SK-N-SH treated with all-trans-retinoic acid at 6 μM for 48 hours (cell line): ENCODE measurements around the gene USP12.
A peak's percentile ranks its signal among the peaks of the same experiment; 100 is the strongest.

Experiments used
- ATAC-seq: fragments of 200-7000 bp; cut with Tn5 transposase; 3 replicates; pipeline ENCODE4 v1.9.1; 2020; ENCODE audit warnings: mild to moderate bottlenecking, moderate library complexity
- ARNTL ChIP-seq: fragments of 450-650 bp; formaldehyde crosslinking; IDR thresholded peaks from 2 replicates; pipeline ENCODE4 v1.5.0; 2020; ENCODE audit warnings: low read depth, mild to moderate bottlenecking, moderate library complexity, borderline replicate concordance
- CREB5 ChIP-seq: fragments of 250-450 bp; sonication (Bioruptor Pico); IDR thresholded peaks from 2 replicates; pipeline ENCODE4 v1.5.1; 2020; ENCODE audit warnings: low read depth, mild to moderate bottlenecking, moderate library complexity
- ESRRG ChIP-seq: fragments of 250-450 bp; sonication (Bioruptor Pico); IDR thresholded peaks from 2 replicates; pipeline ENCODE4 v1.6.1; 2021; ENCODE audit warnings: mild to moderate bottlenecking
- GLIS3 ChIP-seq: fragments of 250-450 bp; sonication (Bioruptor Pico); IDR thresholded peaks from 2 replicates; pipeline ENCODE4 v1.5.0; 2020; ENCODE audit warnings: mild to moderate bottlenecking, moderate library complexity
- ISL1 ChIP-seq: fragments of 250-450 bp; sonication (Bioruptor Pico); IDR thresholded peaks from 2 replicates; pipeline ENCODE4 v2.1.2; 2022; ENCODE audit warnings: mild to moderate bottlenecking, moderate library complexity
- OSR1 ChIP-seq: fragments of 250-450 bp; sonication (Bioruptor Pico); IDR thresholded peaks from 2 replicates; pipeline ENCODE4 v1.8.0; 2022; ENCODE audit warnings: moderate library complexity, mild to moderate bottlenecking, inconsistent platforms
- POU6F1 ChIP-seq: fragments of 250-450 bp; sonication (Bioruptor Pico); IDR thresholded peaks from 2 replicates; pipeline ENCODE4 v1.8.0; 2021; ENCODE audit warnings: low read depth, mild to moderate bottlenecking, moderate library complexity, borderline replicate concordance
- PPARA ChIP-seq: fragments of 250-450 bp; sonication (Bioruptor Pico); IDR thresholded peaks from 2 replicates; pipeline ENCODE4 v1.5.0; 2020; ENCODE audit warnings: mild to moderate bottlenecking, borderline replicate concordance
- RARB ChIP-seq: fragments of 250-450 bp; sonication (Bioruptor Pico); IDR thresholded peaks from 2 replicates; pipeline ENCODE4 v1.8.0; 2021; ENCODE audit warnings: mild to moderate bottlenecking, moderate library complexity
- SNAI2 ChIP-seq: fragments of 250-450 bp; sonication (Bioruptor Pico); IDR thresholded peaks from 2 replicates; pipeline ENCODE4 v1.5.0; 2020; ENCODE audit warnings: mild to moderate bottlenecking, moderate library complexity
- TOX ChIP-seq: fragments of 250-450 bp; sonication (Bioruptor Pico); IDR thresholded peaks from 2 replicates; pipeline ENCODE4 v1.8.0; 2021; ENCODE audit warnings: mild to moderate bottlenecking, moderate library complexity, borderline replicate concordance
- ZC3H10 ChIP-seq: fragments of 250-450 bp; sonication (Bioruptor Pico); IDR thresholded peaks from 2 replicates; pipeline ENCODE4 v1.5.1; 2021; ENCODE audit warnings: mild to moderate bottlenecking, moderate library complexity
- ZFP3 ChIP-seq: fragments of 250-450 bp; sonication (Bioruptor Pico); IDR thresholded peaks from 2 replicates; pipeline ENCODE4 v1.5.0; 2020; ENCODE audit warnings: mild to moderate bottlenecking, moderate library complexity
- ZFP30 ChIP-seq: fragments of 450-650 bp; formaldehyde crosslinking; IDR thresholded peaks from 2 replicates; pipeline ENCODE4 v1.5.0; 2022; ENCODE audit warnings: mild to moderate bottlenecking, moderate library complexity
- ZNF565 ChIP-seq: fragments of 450-650 bp; formaldehyde crosslinking; conservative IDR thresholded peaks from 2 replicates; pipeline ENCODE4 v1.5.0; 2020; ENCODE audit warnings: low read depth, mild to moderate bottlenecking, moderate library complexity
- ZNF70 ChIP-seq: fragments of 450-650 bp; formaldehyde crosslinking; IDR thresholded peaks from 2 replicates; pipeline ENCODE4 v1.5.0; 2020; ENCODE audit warnings: mild to moderate bottlenecking, moderate library complexity
- ZNF8 ChIP-seq: fragments of 450-650 bp; formaldehyde crosslinking; IDR thresholded peaks from 2 replicates; pipeline ENCODE4 v1.5.0; 2020; ENCODE audit warnings: mild to moderate bottlenecking, moderate library complexity
- TF ChIP-seq, protein P1 (sequence below): fragments of 250-450 bp; sonication (Bioruptor Pico); IDR thresholded peaks from 2 replicates; pipeline ENCODE4 v1.8.0; 2020; ENCODE audit warnings: mild to moderate bottlenecking, moderate library complexity, borderline replicate concordance
- TF ChIP-seq, protein P2 (sequence below): fragments of 250-450 bp; sonication (Bioruptor Pico); IDR thresholded peaks from 2 replicates; pipeline ENCODE4 v1.5.0; 2020; ENCODE audit warnings: mild to moderate bottlenecking, moderate library complexity

USP12 gene

DNA sequence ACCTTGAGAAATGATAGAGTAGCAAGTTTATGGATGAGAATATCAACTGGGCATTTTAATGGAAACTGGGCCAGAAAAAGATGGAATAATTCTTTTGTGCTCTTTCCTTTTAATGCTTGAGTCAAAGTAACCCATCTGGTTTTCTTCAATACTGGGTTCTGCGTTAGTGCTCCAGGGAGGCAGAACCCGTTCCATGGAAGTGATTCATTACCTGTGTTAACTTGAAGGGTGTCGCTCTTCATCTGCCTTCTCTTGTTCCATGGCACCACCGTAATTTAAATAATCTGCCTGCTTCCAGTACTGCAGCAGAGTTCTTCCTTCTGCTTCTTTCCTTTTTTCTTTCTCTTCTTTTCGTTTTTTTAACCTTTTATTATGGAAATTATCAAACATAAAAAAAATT is 14.7 kb upstream of the USP12 start:
- TF ChIP-seq ZC3H10: no peak
- 0 out of 2 replicates have a peak, but pooled peaks have one; percentile 24 for TF ChIP-seq ISL1 (CRISPR knock-in tag)
- TF ChIP-seq, all 23 proteins: peak for 1
- ATAC-seq: 0 out of 3 replicates have a peak, but pooled peaks have one; percentile 13

GRCh38 chr13:27183561-27184147 is 12.0 kb upstream of the USP12 start:
- ATAC-seq: no peak; the same call in 2 of the 3 replicates
- TF ChIP-seq, protein P1, sequence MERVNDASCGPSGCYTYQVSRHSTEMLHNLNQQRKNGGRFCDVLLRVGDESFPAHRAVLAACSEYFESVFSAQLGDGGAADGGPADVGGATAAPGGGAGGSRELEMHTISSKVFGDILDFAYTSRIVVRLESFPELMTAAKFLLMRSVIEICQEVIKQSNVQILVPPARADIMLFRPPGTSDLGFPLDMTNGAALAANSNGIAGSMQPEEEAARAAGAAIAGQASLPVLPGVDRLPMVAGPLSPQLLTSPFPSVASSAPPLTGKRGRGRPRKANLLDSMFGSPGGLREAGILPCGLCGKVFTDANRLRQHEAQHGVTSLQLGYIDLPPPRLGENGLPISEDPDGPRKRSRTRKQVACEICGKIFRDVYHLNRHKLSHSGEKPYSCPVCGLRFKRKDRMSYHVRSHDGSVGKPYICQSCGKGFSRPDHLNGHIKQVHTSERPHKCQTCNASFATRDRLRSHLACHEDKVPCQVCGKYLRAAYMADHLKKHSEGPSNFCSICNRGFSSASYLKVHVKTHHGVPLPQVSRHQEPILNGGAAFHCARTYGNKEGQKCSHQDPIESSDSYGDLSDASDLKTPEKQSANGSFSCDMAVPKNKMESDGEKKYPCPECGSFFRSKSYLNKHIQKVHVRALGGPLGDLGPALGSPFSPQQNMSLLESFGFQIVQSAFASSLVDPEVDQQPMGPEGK (CRISPR knock-in tag): no peak
- TF ChIP-seq ESRRG: no peak
- TF ChIP-seq CREB5 (CRISPR knock-in tag): no peak
- TF ChIP-seq ZNF565 (CRISPR knock-in tag): no peak

GRCh38 chr13:27182844-27183497 is 11.4 kb upstream of the USP12 start:
- 0 out of 2 replicates have a peak, but pooled peaks have one; percentile 46 for TF ChIP-seq TOX (CRISPR knock-in tag)
- TF ChIP-seq SNAI2 (CRISPR knock-in tag): no peak
- peak; percentile 77 for TF ChIP-seq CREB5 (CRISPR knock-in tag)
- no peak for TF ChIP-seq RARB (CRISPR knock-in tag)
- TF ChIP-seq POU6F1 (CRISPR knock-in tag): no peak
- TF ChIP-seq, protein P1 (CRISPR knock-in tag): no peak
- no peak for TF ChIP-seq ESRRG
- peak; percentile 32; the same call in 1 of the 2 replicates for TF ChIP-seq ISL1 (CRISPR knock-in tag)
- TF ChIP-seq ZFP30: no peak
- TF ChIP-seq, protein P2, sequence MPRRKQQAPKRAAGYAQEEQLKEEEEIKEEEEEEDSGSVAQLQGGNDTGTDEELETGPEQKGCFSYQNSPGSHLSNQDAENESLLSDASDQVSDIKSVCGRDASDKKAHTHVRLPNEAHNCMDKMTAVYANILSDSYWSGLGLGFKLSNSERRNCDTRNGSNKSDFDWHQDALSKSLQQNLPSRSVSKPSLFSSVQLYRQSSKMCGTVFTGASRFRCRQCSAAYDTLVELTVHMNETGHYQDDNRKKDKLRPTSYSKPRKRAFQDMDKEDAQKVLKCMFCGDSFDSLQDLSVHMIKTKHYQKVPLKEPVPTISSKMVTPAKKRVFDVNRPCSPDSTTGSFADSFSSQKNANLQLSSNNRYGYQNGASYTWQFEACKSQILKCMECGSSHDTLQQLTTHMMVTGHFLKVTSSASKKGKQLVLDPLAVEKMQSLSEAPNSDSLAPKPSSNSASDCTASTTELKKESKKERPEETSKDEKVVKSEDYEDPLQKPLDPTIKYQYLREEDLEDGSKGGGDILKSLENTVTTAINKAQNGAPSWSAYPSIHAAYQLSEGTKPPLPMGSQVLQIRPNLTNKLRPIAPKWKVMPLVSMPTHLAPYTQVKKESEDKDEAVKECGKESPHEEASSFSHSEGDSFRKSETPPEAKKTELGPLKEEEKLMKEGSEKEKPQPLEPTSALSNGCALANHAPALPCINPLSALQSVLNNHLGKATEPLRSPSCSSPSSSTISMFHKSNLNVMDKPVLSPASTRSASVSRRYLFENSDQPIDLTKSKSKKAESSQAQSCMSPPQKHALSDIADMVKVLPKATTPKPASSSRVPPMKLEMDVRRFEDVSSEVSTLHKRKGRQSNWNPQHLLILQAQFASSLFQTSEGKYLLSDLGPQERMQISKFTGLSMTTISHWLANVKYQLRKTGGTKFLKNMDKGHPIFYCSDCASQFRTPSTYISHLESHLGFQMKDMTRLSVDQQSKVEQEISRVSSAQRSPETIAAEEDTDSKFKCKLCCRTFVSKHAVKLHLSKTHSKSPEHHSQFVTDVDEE (CRISPR knock-in tag): no peak; the same call in 1 of the 2 replicates
- no peak for TF ChIP-seq PPARA
- TF ChIP-seq ZNF8 (CRISPR knock-in tag): no peak
- TF ChIP-seq ZC3H10: no peak
- peak; percentile 81 for TF ChIP-seq ZFP3 (CRISPR knock-in tag)
- peak; percentile 89 for ATAC-seq

- no peak for ATAC-seq
- TF ChIP-seq OSR1 (CRISPR knock-in tag) (no peak), ARNTL (CRISPR knock-in tag) (no peak), ZNF8 (CRISPR knock-in tag) (0 out of 2 replicates have a peak, but pooled peaks have one; percentile 26), ISL1 (CRISPR knock-in tag) (no peak), GLIS3 (CRISPR knock-in tag) (no peak), PPARA (no peak), ZFP30 (no peak), ZNF70 (CRISPR knock-in tag) (no peak)
Measured at GRCh38 chr13:27182054-27182453, 10.4 kb upstream of the USP12 start.
